Measurements from ENCODE around the gene ESYT2.

ESYT2 gene

GRCh38 chr7:158685693-158686092 lies 143.6 kb downstream of the ESYT2 start:
- no peak for DNase-seq

- DNase-seq, result no peak
Measured at GRCh38 chr7:158684329-158684728, 145.0 kb downstream of the ESYT2 start.

GRCh38 chr7:158683541-158683940 lies 145.8 kb downstream of the ESYT2 start:
- DNase-seq, result no peak

GRCh38 chr7:158682456-158682855 lies 146.9 kb downstream of the ESYT2 start:
- no peak for DNase-seq
